HFF-Myc (cell line): ENCODE measurements around the gene CYP3A5.
A peak's percentile ranks its signal among the peaks of the same experiment; 100 is the strongest.

ENCODE experiments used
- DNase-seq: peaks from one replicate; pipeline ENCODE4 v3.0.0-alpha.2; 2011; ENCODE audit warnings: low read depth; ENCODE audit errors: extremely low read depth
- H3K4me3 ChIP-seq: replicated peaks from 2 replicates; pipeline ENCODE4 v1.5.1; 2011; ENCODE audit warnings: low read depth, mild to moderate bottlenecking, control low read depth, low read length
- CTCF ChIP-seq: IDR thresholded peaks from 2 replicates; pipeline ENCODE4 v1.5.1; 2012; ENCODE audit warnings: mild to moderate bottlenecking, low read depth, low read length, control low read depth; ENCODE audit errors: missing control alignments

Gene CYP3A5

GRCh38 chr7:99631295-99632109 lies 48.3 kb downstream of the CYP3A5 start:
- H3K4me3 ChIP-seq, result no peak overlapping the region
- TF ChIP-seq CTCF, result peak; percentile 29
- DNase-seq, result no peak

DNA sequence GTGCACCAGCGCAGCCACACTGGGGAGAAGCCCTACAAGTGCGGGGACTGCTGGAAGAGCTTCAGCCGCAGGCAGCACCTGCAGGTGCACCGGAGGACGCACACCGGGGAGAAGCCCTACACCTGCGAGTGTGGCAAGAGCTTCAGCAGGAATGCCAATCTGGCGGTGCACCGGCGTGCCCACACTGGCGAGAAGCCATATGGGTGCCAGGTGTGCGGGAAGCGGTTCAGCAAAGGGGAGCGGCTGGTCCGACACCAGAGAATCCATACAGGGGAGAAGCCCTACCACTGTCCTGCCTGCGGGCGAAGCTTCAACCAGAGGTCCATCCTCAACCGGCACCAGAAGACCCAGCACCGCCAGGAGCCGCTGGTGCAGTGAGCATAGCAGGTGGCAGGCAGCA lies 50.2 kb downstream of the CYP3A5 start:
- DNase-seq, result no peak
- TF ChIP-seq CTCF, result no peak
- no peak overlapping the region for H3K4me3 ChIP-seq

GRCh38 chr7:99628471-99629465 lies 51.0 kb downstream of the CYP3A5 start:
- no peak overlapping the region for H3K4me3 ChIP-seq
- TF ChIP-seq CTCF, result no peak
- no peak for DNase-seq

DNA sequence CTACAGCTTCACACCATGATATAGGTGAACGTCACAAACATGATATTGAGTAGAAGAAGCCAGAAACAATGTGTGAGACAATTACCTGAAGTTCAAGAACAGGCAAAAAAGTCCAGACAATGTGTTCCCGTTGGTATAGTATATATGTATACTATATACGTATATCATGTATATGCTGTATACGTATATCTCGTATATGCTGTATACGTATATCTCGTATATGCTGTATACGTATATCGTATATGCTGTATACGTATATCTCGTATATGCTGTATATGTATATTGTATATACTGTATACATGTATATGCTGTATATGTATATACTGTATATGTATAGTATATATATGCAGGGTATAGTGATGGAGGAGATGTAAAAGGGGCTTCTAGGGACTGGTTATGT lies 52.3 kb downstream of the CYP3A5 start:
- DNase-seq, result no peak
- no peak for TF ChIP-seq CTCF
- H3K4me3 ChIP-seq, result no peak overlapping the region

DNA sequence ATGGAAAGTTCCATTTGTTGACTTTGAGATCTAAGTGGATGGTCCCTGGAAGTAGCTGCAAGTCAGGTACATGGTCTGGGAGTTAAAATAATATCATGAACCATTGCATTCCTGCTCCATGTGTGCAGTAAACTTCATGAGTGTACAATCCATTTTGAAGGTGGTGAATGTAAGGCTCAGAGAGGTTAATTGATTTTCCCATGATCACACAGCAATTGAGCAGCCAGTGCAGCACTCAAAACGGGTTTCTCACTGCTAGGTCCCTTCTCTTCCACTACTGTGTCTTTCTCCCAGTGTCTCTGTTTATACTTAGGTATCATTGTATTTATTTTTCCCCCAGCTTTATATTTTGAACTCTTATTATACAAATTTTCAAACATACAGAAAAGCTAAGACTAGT lies 53.1 kb downstream of the CYP3A5 start:
- DNase-seq, result no peak
- no peak overlapping the region for H3K4me3 ChIP-seq

GRCh38 chr7:99625961-99626360 lies 53.8 kb downstream of the CYP3A5 start:
- DNase-seq, result no peak
- no peak for TF ChIP-seq CTCF
- H3K4me3 ChIP-seq, result no peak overlapping the region

More for the DNA sequence above, 53.1 kb downstream of the CYP3A5 start:
- TF ChIP-seq CTCF, result no peak
